Keratinocyte (primary cell): ENCODE results near the gene SEC16A. TPM values are rescaled to one million over a fixed set of nuclear protein-coding genes. Genes with fewer than 3 reads are reported as not detected.

Experiments used
- DNase-seq: peaks from one replicate; pipeline ENCODE4 v3.0.0-alpha.2; 2011; ENCODE audit warnings: low read depth, missing footprints, low spot score
- FAIRE-seq: peaks from 2 replicates; lab custom pipeline; 2011; peaks lifted over from hg19 to GRCh38; lab: Jason Lieb, UNC
- H2AFZ ChIP-seq: 2 replicates; pipeline ENCODE4 v1.6.0; 2012; ENCODE audit warnings: low read length, control low read depth, inconsistent platforms; ENCODE audit not compliant: control insufficient read depth
- H3K27ac ChIP-seq: 2 replicates; pipeline ENCODE4 v1.5.1; 2011; ENCODE audit warnings: low read length; ENCODE audit not compliant: control insufficient read depth, insufficient read depth
- H3K27me3 ChIP-seq: 3 replicates; pipeline ENCODE4 v1.6.0; 2011; ENCODE audit warnings: low read length; ENCODE audit not compliant: control insufficient read depth, insufficient read depth; ENCODE audit errors: extremely low read depth
- H3K36me3 ChIP-seq, 2 experiments: 2 replicates in 1 of 2; 3 replicates in 1 of 2; pipeline ENCODE4 v1.5.1; 2011; ENCODE audit warnings: low read length in 2 of 2, mild to moderate bottlenecking in 1 of 2; ENCODE audit not compliant: control insufficient read depth in 2 of 2, insufficient read depth in 2 of 2; ENCODE audit errors: extremely low read depth in 1 of 2
- H3K4me1 ChIP-seq: 3 replicates; pipeline ENCODE4 v1.5.1; 2011; ENCODE audit warnings: low read length; ENCODE audit not compliant: control insufficient read depth, insufficient read depth; ENCODE audit errors: extremely low read depth
- H3K4me2 ChIP-seq: 3 replicates; pipeline ENCODE4 v1.6.0; 2011; ENCODE audit warnings: low read depth, low read length; ENCODE audit not compliant: control insufficient read depth, insufficient read depth; ENCODE audit errors: extremely low read depth
- H3K4me3 ChIP-seq, 3 experiments: fragments of 200-600 bp in 1 of 3; sonication (generic) in 1 of 3; 2 replicates in 2 of 3; 3 replicates in 1 of 3; pipeline ENCODE4 v1.5.1; 2011 to 2016; ENCODE audit warnings: low read length in 3 of 3, mild to moderate bottlenecking in 3 of 3, control low read depth in 2 of 3, inconsistent platforms in 1 of 3, low read depth in 1 of 3, mixed read lengths in 1 of 3, mixed run types in 1 of 3, moderate library complexity in 1 of 3; ENCODE audit not compliant: control insufficient read depth in 2 of 3, insufficient read depth in 2 of 3; ENCODE audit errors: extremely low read depth in 1 of 3
- H3K79me2 ChIP-seq: 2 replicates; pipeline ENCODE4 v1.6.0; 2012; ENCODE audit warnings: low read length; ENCODE audit not compliant: control insufficient read depth, insufficient read depth
- H3K9ac ChIP-seq: 3 replicates; pipeline ENCODE4 v1.6.0; 2011; ENCODE audit warnings: low read length; ENCODE audit not compliant: control insufficient read depth, insufficient read depth; ENCODE audit errors: extremely low read depth
- H3K9me1 ChIP-seq: 3 replicates; pipeline ENCODE4 v1.6.0; 2011; ENCODE audit warnings: low read length; ENCODE audit not compliant: control insufficient read depth, insufficient read depth; ENCODE audit errors: extremely low read depth
- H3K9me3 ChIP-seq: 2 replicates; pipeline ENCODE4 v1.5.1; 2012; ENCODE audit warnings: low read depth, low read length; ENCODE audit not compliant: control insufficient read depth
- H4K20me1 ChIP-seq: 3 replicates; pipeline ENCODE4 v1.6.0; 2011; ENCODE audit warnings: low read length; ENCODE audit not compliant: control insufficient read depth, insufficient read depth; ENCODE audit errors: extremely low read depth
- EZH2 ChIP-seq: IDR thresholded peaks from one replicate; pipeline ENCODE4 v1.6.1; 2012; ENCODE audit warnings: inconsistent platforms, mild to moderate bottlenecking, low read length, moderate library complexity
- dilution Hi-C: fragments of 300-500 bp; cut with MboI; formaldehyde crosslinking; loops from one replicate; pipeline ENCODE4 v1.7.0; 2020; ENCODE audit warnings: low sequenced_read_pairs; ENCODE audit not compliant: extremely low pct_ligation_motif_present
- polyA plus RNA-seq, 5 experiments: library from polyadenylated mRNA; depleted of rRNA in 3 of 5; stranded (reverse) in 3 of 5; stranded (forward) in 1 of 5; unstranded in 1 of 5; fragments of >200 nt; gene quantifications; 1 replicate in 1 of 5; 2 replicates in 3 of 5; 3 replicates in 1 of 5; pipeline versions ENCODE4 v1.2.1 to v1.2.3, GENCODE V29; 2011 to 2012; ENCODE audit warnings: missing spikeins in 2 of 5, low read depth in 1 of 5, low replicate concordance in 1 of 5
- TF ChIP-seq, protein P1 (sequence below), 3 experiments: IDR thresholded peaks in 1 of 3; conservative IDR thresholded peaks in 1 of 3; optimal IDR thresholded peaks in 1 of 3; 2 replicates in 2 of 3; 3 replicates in 1 of 3; pipeline versions ENCODE3 to v1.5.1; 2011; ENCODE audit warnings: low read length in 3 of 3, mild to moderate bottlenecking in 3 of 3, moderate library complexity in 2 of 3, control low read depth in 1 of 3, inconsistent platforms in 1 of 3; ENCODE audit not compliant: insufficient read depth in 2 of 3; ENCODE audit errors: extremely low read depth in 1 of 3

The SEC16A gene
- polyA plus RNA-seq, 1 donor (not counting 4 experiments of a cell fraction or from before 2014, with no cell fraction given) = 15.8 TPM

DNA sequence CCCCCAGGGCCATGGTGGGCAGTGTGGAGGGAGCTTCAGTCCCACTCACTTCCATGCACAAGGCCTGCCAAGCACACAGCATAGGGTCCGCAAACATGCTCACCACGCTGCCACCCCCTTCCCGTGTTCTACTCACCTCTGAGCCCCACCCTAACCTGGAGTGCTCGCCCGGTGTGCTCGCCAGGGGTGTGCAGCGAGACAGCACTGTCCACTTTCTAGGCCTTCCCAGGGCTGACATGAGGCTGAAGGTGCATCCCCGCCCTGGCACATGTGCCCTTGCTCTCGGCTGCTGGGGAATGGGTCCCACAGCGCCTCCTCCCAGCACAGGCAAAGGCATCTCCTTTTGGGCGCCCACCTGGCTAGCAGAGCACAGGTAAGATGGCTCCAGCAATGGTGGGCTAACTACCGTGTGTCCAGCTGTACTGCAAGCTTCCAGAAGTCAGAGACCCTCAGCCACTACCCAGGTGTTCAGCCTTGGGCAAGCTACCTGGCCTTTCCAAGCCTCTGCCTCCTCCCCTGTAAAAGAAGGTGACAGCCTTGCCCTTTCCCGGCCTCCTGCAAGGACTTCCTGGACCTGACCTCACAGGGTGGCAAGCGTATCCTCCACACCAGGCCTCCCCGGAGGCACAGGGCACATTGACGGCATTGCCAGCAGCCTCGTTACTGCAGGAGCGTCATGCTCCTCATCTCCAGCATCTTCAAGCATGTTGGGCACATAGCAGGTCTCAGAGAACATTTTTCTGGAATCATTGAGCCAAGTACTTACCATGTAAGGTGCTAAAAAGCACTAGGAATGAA is 4.2 kb upstream of the SEC16A start:
- no peak for DNase-seq
- TF ChIP-seq, protein P1, sequence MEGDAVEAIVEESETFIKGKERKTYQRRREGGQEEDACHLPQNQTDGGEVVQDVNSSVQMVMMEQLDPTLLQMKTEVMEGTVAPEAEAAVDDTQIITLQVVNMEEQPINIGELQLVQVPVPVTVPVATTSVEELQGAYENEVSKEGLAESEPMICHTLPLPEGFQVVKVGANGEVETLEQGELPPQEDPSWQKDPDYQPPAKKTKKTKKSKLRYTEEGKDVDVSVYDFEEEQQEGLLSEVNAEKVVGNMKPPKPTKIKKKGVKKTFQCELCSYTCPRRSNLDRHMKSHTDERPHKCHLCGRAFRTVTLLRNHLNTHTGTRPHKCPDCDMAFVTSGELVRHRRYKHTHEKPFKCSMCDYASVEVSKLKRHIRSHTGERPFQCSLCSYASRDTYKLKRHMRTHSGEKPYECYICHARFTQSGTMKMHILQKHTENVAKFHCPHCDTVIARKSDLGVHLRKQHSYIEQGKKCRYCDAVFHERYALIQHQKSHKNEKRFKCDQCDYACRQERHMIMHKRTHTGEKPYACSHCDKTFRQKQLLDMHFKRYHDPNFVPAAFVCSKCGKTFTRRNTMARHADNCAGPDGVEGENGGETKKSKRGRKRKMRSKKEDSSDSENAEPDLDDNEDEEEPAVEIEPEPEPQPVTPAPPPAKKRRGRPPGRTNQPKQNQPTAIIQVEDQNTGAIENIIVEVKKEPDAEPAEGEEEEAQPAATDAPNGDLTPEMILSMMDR (optimal IDR thresholded peaks at IDR 0.05 in 1 of 3, IDR thresholded peaks at IDR 0.05 in 1 of 3, conservative IDR thresholded peaks at IDR 0.05 in 1 of 3; ENCODE audit: extremely low read depth in 1 of 3, insufficient read depth in 2 of 3, low read length in 3 of 3) = no peak
- no peak for TF ChIP-seq EZH2
- FAIRE-seq = no peak
- no peaks in the 10 kb centered on the region for H3K9me1 ChIP-seq
- no peak overlapping the region for H3K9ac ChIP-seq
- H3K27ac ChIP-seq = no peak overlapping the region
- dilution Hi-C loops = no loop called here
- H3K4me2 ChIP-seq = no peak overlapping the region
- H3K9me3 ChIP-seq = no peaks in the 10 kb centered on the region
- no peak overlapping the region for H2AFZ ChIP-seq
- H3K79me2 ChIP-seq = peaks cover 7% of the 10 kb centered on the region
- H3K36me3 ChIP-seq = no peaks in the 10 kb centered on the region
- no peaks in the 10 kb centered on the region for H3K27me3 ChIP-seq
- H3K4me1 ChIP-seq = peaks cover 12% of the 10 kb centered on the region
- no peak overlapping the region for H3K4me3 ChIP-seq
- peaks cover 3% of the 10 kb centered on the region for H4K20me1 ChIP-seq

DNA sequence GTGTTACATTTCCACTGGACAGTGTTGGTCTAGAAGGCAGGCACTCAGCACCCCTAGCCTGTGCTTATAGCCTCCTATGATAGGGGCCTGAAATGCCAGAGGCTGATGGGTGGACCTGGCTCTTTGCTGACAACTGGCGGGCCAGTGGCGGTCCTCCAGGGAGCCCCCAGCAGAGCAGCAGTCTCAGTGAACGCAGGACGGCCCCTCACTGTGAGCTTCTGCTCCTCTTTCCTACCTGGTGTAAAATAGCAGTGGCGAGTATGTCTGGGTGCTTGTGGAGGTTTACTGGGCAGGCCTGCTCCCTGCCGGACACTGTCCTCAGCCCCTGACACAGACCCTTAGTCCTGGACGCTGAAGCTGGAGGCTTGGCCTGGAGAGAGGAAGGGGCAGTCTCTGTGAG is 3.3 kb upstream of the SEC16A start:
- DNase-seq = no peak
- Histone ChIP-seq H3K9me3 (no peaks in the 10 kb centered on the region), H3K27ac (no peak overlapping the region), H3K36me3 (no peaks in the 10 kb centered on the region), H3K79me2 (peaks cover 16% of the 10 kb centered on the region), H3K9ac (no peak overlapping the region), H3K27me3 (no peaks in the 10 kb centered on the region), H3K9me1 (no peaks in the 10 kb centered on the region), H4K20me1 (peaks cover 3% of the 10 kb centered on the region), H3K4me2 (no peak overlapping the region), H2AFZ (no peak overlapping the region), H3K4me3 (no peak overlapping the region), H3K4me1 (peaks cover 17% of the 10 kb centered on the region)
- dilution Hi-C loops = no loop called here
- TF ChIP-seq EZH2 = no peak
- TF ChIP-seq, protein P1 (optimal IDR thresholded peaks at IDR 0.05 in 1 of 3, IDR thresholded peaks at IDR 0.05 in 1 of 3, conservative IDR thresholded peaks at IDR 0.05 in 1 of 3; ENCODE audit: extremely low read depth in 1 of 3, insufficient read depth in 2 of 3, low read length in 3 of 3) = no peak
- no peak for FAIRE-seq
